Peyer's patch (tissue), 4 donors: ENCODE data around the gene ARRB2.
"Not testable (repeated sequence)": the region's sequence is repeated elsewhere in the genome, so short reads cannot be mapped to it uniquely, and the experiment has no call there.

Source experiments
- POLR2A ChIP-seq, 2 donors: fragments of 450-650 bp; IDR thresholded peaks; one replicate each; pipeline ENCODE4 v1.5.1; 2017; ENCODE audit warnings: antibody characterized with exemption in 2 of 2, mild to moderate bottlenecking in 2 of 2, moderate library complexity in 2 of 2
- TF ChIP-seq, protein P1 (sequence below), 6 experiments: fragments of 450-650 bp in 4 of 6; fragments of 200-600 bp in 2 of 6; sonication (generic) in 1 of 6; IDR thresholded peaks; one replicate each; pipeline ENCODE4 v1.5.1; 2017 to 2019; ENCODE audit warnings: antibody characterized with exemption in 6 of 6, mild to moderate bottlenecking in 3 of 6, moderate library complexity in 1 of 6

DNA sequence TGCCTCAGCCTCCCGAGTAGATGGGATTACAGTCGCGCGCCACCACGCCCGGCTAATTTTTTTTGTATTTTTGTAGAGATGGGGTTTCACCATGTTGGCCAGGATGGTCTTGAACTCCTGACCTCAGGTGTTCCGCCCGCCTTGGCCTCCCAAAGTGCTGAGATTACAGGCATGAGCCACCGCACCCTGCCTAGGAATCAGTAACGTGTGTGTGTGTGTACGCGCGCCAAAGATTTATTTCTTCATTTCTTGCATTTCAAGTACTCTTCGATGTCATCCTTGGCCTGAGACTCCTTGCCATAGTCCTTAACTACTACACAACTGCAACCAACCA, 5.9 kb upstream of the ARRB2 start:
- not testable (repeated sequence) for TF ChIP-seq POLR2A (IDR thresholded peaks at IDR 0.05)
- TF ChIP-seq, protein P1, sequence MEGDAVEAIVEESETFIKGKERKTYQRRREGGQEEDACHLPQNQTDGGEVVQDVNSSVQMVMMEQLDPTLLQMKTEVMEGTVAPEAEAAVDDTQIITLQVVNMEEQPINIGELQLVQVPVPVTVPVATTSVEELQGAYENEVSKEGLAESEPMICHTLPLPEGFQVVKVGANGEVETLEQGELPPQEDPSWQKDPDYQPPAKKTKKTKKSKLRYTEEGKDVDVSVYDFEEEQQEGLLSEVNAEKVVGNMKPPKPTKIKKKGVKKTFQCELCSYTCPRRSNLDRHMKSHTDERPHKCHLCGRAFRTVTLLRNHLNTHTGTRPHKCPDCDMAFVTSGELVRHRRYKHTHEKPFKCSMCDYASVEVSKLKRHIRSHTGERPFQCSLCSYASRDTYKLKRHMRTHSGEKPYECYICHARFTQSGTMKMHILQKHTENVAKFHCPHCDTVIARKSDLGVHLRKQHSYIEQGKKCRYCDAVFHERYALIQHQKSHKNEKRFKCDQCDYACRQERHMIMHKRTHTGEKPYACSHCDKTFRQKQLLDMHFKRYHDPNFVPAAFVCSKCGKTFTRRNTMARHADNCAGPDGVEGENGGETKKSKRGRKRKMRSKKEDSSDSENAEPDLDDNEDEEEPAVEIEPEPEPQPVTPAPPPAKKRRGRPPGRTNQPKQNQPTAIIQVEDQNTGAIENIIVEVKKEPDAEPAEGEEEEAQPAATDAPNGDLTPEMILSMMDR (IDR thresholded peaks at IDR 0.05), result not testable (repeated sequence)
